ENCODE measurements around the gene OBP2B.
"Not testable (repeated sequence)": the region's sequence is repeated elsewhere in the genome, so short reads cannot be mapped to it uniquely, and the experiment has no call there.

OBP2B gene, protein sequence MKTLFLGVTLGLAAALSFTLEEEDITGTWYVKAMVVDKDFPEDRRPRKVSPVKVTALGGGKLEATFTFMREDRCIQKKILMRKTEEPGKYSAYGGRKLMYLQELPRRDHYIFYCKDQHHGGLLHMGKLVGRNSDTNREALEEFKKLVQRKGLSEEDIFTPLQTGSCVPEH

GRCh38 chr9:133208880-133209300, at the start of gene OBP2B:
Gene OBP2B (minus strand): TSS chr9:133209250. CDS start chr9:133209199, 51 bp downstream.
- not testable (repeated sequence) for ATAC-seq

- ATAC-seq: no peak
Observed at GRCh38 chr9:133258061-133259015, 49.3 kb upstream of the OBP2B start.

DNA sequence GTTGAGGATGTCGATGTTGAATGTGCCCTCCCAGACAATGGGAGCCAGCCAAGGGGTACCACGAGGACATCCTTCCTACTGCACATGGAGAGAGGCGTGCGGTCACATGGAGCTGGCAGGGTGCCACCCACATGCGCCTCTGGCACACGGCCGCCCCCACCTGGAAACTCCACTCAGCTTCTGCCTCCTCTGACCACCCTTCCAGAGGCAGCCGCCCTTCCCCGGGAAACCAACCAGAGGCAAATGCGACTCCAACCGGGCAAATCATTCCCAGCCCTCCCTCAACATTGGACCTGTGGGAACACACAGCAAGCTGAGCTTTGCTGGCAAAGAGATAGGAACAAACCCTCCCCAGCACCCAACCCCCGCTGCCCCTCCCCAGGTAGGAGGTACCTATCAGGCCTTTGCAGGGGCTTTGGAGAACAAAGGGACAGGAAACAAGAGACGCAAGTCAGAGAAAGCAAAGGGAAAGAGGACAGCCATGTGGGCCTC, 48.5 kb upstream of the OBP2B start:
- no peak for ATAC-seq

- no peak for ATAC-seq
Observed at GRCh38 chr9:133256686-133257091, 47.6 kb upstream of the OBP2B start.

DNA sequence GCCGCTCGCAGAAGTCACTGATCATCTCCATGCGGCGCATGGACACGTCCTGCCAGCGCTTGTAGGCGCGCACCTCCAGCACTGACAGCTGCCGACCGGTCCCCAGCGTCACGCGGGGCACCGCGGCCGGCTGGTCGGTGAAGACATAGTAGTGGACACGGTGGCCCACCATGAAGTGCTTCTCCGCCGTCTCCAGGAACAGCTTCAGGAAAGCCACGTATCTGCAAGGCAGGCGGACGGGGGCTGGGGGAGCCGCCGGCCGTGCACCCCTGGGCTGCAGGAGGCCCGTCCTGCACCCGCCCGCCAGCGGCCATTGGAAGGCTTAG, 47.0 kb upstream of the OBP2B start:
- ATAC-seq: no peak

DNA sequence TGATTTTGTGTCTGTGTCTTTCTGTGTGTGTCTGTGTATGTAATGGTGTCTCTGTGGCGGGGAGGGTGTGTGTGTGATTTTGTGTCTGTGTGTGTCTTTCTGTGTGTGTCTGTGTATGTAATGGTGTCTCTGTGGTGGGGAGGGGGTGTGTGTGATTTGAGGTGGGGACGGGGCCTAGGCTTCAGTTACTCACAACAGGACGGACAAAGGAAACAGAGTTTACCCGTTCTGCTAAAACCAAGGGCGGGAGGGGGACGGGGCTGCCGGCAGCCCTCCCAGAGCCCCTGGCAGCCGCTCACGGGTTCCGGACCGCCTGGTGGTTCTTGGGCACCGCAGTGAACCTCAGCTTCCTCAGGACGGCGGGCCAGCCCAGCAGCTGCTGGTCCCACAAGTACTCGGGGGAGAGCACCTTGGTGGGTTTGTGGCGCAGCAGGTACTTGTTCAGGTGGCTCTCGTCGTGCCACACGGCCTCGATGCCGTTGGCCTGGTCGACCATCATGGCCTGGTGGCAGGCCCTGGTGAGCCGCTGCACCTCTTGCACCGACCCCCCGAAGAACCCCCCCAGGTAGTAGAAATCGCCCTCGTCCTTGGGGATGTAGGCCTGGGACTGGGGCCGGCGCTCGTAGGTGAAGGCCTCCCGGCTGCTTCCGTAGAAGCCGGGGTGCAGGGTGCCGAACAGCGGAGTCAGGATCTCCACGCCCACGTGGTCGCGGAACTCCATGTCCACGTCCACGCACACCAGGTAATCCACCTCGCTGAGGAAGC, 46.5 kb upstream of the OBP2B start:
- no peak for ATAC-seq

DNA sequence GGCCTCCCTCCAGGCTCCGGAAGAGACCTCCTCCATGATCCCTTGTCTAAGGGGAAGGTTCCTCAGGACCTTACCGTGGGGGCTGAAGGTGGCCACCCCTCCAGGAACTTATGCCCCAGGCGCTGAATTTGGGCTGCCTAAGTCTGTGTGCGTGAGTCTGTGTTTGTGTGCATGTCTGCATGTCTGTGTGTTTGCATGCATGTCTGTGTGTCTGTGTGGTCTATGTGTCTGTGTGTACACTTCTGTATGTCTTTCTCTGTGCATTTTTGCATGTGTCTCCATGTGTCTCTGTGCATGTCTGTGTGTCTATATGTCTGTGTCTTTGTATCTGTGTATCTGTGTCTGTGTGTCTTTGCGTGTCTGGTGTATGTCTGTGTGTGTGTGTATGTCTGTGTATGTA, 45.4 kb upstream of the OBP2B start:
- no peak for ATAC-seq

- ATAC-seq: no peak
Observed at GRCh38 chr9:133253268-133253667, 44.2 kb upstream of the OBP2B start.

DNA sequence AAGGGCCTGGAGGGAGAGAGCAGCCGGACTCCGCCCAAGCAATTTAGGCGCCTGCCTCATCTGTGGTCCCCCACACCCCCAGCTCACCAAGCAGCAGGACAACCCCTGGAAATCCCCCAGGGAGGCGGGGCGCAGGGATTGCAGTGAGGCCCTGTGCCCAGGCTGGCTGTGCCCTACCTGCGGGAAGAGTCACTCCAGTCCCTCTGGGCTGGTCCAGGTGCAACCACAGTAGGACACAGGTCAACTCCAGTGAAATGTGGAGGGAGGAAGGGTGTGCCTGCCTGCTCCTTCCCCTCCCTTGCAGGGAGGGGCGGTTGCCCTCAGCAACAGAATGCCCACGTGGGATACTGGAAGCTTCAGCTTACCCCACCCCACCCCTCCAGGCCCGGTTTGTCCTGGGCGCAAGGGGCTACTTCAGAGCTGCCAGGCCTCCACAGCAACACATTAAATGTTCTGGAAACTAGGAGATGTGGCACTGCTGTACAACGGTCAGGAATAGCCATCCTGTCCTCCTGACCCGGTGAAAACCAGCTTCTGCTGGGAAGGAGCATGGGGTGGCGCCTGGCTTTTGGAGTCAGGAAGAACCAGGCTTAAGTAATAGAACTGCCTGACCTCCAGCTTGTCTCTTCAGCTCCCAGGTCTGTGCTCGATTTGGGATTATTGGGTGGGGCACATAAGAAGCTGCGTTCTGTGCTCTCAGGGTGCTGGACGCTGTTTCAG, 43.4 kb upstream of the OBP2B start:
- no peak for ATAC-seq

- ATAC-seq: no peak
Observed at GRCh38 chr9:133251773-133252172, 42.7 kb upstream of the OBP2B start.

- not testable (repeated sequence) for ATAC-seq
Observed at GRCh38 chr9:133251221-133251620, 42.2 kb upstream of the OBP2B start.

DNA sequence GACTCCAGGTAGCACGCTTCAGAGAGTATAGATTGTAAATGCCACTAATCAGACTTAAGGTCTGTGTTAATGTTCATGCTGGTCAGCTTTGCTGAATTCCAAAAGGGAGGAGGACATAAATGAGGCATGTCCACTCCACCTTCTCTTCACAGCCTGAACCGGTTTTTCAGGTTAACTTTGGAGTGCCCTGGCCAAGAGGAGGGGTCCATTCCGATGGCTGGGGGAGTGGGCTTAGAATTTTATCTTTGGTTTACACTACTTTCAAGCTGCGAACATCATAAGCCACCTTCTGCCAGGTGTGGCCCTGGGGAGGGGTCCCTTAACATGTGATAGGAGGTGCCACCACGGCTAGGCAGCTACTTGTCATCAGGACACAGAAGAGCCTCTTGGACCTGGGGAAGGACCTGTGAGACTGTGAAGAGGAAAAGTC, 41.7 kb upstream of the OBP2B start:
- ATAC-seq: no peak

DNA sequence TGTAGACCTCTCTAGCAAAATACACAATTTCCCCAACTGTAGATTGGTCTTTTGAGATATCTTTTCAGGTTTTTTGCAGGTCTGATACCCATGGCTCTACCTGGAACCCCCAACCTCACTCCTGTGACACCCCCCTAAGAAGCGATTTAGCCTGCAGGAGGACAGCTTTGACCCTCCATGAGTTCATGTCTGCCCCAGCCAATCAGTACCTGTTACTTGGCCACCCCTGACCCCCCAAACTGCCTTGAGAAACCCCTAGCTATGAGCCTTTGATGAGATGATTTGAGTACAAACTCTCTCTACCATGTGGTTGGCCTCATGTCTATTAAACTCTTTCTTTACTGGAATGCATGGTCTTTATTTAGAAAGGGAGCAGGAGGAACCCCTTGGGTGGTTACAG, 40.3 kb upstream of the OBP2B start:
- no peak for ATAC-seq

GRCh38 chr9:133248726-133249295, 39.8 kb upstream of the OBP2B start:
- ATAC-seq: no peak

DNA sequence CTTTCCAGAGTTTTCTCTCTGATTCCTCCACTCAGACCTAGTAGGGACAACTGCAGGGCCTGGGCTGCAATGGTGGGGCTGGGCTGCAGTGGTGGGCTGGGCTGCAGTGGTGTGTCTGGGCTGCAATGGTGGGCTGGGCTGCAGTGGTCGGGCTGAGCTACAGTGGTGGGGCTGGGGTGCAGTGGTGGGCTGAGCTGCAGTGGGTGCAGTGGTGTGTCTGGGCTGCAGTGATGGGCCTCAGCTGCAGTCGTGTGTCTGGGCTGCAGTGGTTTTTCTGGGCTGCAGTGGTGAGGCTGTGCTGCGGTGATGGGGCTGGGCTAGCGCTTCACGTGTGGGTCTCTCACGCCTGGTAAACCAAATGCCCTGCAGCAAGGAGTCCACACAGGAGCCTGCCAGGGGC, 38.6 kb upstream of the OBP2B start:
- ATAC-seq: no peak

DNA sequence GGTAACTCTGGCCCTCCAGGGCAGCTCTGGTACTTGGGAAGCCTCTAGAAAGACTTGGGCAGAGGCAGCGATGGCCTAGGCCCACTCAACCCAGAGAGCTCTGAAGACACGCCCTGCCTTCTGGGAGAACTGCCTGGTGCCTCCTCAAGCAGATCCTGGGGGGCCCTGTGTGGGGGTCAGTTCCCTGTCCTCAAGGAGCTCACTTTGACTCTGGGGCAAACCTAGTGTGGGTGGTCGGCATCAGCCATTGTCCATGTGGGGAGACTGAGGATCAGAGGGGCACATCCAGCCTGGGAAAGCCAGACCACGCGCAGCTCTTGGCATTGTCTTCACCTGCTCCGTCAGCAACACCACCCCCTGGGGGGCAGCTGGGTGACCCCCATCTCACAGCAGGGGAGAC, 37.9 kb upstream of the OBP2B start:
- ATAC-seq: no peak

DNA sequence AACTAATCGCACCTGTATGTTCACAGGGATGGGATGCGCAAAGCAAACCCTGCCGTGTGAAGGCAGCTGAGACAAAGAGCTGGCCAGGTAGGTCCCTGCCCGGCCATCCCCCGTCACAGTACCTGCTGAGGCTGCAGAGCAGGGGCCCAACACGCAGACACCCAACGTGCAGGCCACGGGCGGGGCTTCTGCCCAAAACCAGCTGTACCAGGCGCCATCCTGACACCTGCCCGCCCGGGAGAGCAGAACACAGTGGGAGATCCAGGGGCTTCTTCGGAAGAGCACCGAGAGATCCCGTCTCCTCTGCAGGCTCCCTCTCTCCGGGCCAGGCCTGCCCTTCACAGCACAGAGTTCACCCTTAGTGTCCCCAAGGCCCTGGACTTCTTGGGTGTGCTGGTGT, 37.5 kb upstream of the OBP2B start:
- no peak for ATAC-seq

DNA sequence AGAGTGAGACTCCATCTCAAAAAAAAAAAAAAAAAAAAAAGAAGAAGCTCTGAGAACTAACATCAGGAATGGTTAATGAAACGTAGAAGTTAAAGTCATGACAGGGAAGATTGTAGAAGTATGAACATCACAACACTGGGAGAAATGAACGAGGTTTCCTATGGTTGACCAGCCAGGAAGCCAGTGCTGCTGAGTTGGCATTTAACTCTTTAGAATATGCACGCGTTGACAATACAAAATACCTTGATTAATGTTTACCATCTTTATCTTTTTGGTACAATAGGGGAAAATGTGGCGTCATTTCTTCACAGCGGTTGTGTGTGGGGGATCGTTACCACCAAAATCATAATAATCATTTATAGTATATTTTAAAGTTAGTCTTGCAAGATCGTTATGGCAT, 33.9 kb upstream of the OBP2B start:
- ATAC-seq: no peak

GRCh38 chr9:133242241-133242640, 33.2 kb upstream of the OBP2B start:
- ATAC-seq: no peak

GRCh38 chr9:133239533-133240090, 30.6 kb upstream of the OBP2B start:
- ATAC-seq: no peak

GRCh38 chr9:133238851-133239532, 29.9 kb upstream of the OBP2B start:
- ATAC-seq: peak; percentile 77 to 81
